T-helper 17 cell (primary cell): Measurements from ENCODE around the gene TOMM6. TPM values are rescaled to one million over a fixed set of nuclear protein-coding genes. Genes with fewer than 3 reads are reported as not detected.
"Not testable (repeated sequence)": the region's sequence is repeated elsewhere in the genome, so short reads cannot be mapped to it uniquely, and the experiment has no call there.

Experiments used
- ATAC-seq: fragments of 150-1000 bp; cut with Tn5 transposase; 2 replicates; pipeline ENCODE4 v1.10.0; 2021; ENCODE audit warnings: mild to moderate bottlenecking, moderate library complexity
- DNase-seq, 3 donors: peaks; one replicate each; pipeline versions ENCODE4 v3.0.0 to v3.0.0-alpha.2; 2020 to 2021
- H3K9me3 ChIP-seq: one replicate; pipeline ENCODE4 v1.7.0; 2013; ENCODE audit warnings: low read length, mild to moderate bottlenecking; ENCODE audit not compliant: control insufficient read depth, poor library complexity, severe bottlenecking
- H3K27ac Mint-ChIP-seq: one replicate; pipeline ENCODE4 v1.8.0; 2022; ENCODE audit warnings: mild to moderate bottlenecking, moderate library complexity, mixed read lengths
- H3K27me3 Mint-ChIP-seq: one replicate; pipeline ENCODE4 v1.8.0; 2022; ENCODE audit warnings: mixed read lengths
- H3K36me3 Mint-ChIP-seq: one replicate; pipeline ENCODE4 v1.8.0; 2022; ENCODE audit warnings: low read depth, mixed read lengths
- H3K4me1 Mint-ChIP-seq: one replicate; pipeline ENCODE4 v1.8.0; 2022; ENCODE audit warnings: mild to moderate bottlenecking, mixed read lengths
- H3K4me3 Mint-ChIP-seq: one replicate; pipeline ENCODE4 v1.8.0; 2022; ENCODE audit warnings: mild to moderate bottlenecking, moderate library complexity, mixed read lengths
- total RNA-seq, 4 donors: library from RNA in 2 of 4; stranded (reverse) in 2 of 4; gene quantifications; one replicate each; pipeline ENCODE4 v1.2.3 and lab custom pipeline; 2022 to 2026

The TOMM6 gene
- total RNA-seq, 2 donors from 2014 or later: 99.1 to 111 TPM

DNA sequence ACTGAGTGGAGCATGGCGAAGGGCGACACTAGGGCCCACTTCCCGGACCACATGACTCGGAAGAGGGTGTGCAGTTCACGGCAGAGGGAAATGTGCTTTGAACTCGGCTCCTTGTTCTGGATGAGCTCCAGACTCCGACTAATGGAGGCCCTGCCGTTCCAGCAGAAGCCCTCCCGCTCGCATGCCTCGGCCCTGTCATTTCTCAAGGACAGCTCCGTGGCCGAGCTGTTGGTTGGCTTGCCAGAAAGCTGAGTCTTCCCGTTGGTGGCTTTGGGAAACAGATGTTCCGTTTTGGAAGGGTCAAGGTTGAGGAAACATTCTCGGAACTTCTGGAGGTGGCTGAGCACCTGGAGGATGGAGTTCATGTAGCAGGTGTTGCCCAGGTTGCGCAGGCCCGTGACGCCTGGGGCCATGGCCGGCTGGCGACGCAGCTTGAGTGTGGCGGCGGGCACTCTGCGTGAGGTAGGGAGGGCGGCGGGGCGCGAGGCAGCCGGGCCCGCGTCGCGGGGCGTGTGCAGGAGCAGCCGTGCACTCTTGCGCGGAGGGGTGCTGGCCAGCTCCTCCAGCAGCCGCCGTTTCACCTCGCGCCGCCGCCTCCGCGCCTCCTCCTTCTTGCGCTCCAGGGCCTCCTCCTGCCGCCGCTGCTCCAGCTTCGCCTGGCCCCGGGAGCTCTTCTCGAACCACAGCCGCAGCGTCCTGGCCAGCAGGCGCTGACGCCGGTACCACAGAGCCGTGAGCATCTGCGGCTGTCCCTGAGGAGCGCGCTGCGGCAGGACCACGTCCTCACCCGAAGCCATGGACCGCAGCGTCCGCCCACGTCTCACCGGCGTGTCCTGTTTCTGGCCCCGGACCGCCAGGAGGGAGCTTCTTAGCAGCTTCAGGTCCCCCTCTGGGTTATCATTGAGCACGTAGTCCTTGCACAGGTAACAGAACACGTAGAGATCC is 18.6 kb downstream of the TOMM6 start:
- no peak overlapping the region for H3K27ac Mint-ChIP-seq
- H3K9me3 ChIP-seq: no peaks in the 10 kb centered on the region
- H3K4me1 Mint-ChIP-seq: peaks cover 2% of the 10 kb centered on the region
- no peak for ATAC-seq
- no peak for DNase-seq
- peaks cover 3% of the 10 kb centered on the region for H3K36me3 Mint-ChIP-seq
- no peaks in the 10 kb centered on the region for H3K27me3 Mint-ChIP-seq
- H3K4me3 Mint-ChIP-seq: no peak overlapping the region

GRCh38 chr6:41811095-41811494 is 23.6 kb downstream of the TOMM6 start:
- no peak for DNase-seq
- H3K9me3 ChIP-seq: no peaks in the 10 kb centered on the region
- Mint-ChIP-seq H3K4me3 (no peak overlapping the region), H3K4me1 (peaks cover under 1% of the 10 kb centered on the region), H3K27me3 (no peaks in the 10 kb centered on the region), H3K27ac (no peak overlapping the region), H3K36me3 (peaks cover under 1% of the 10 kb centered on the region)
- no peak for ATAC-seq

GRCh38 chr6:41811946-41812345 is 24.5 kb downstream of the TOMM6 start:
- not testable (repeated sequence) for ATAC-seq, H3K27me3 Mint-ChIP-seq, H3K27ac Mint-ChIP-seq, DNase-seq, H3K9me3 ChIP-seq, H3K4me3 Mint-ChIP-seq, H3K4me1 Mint-ChIP-seq, H3K36me3 Mint-ChIP-seq

DNA sequence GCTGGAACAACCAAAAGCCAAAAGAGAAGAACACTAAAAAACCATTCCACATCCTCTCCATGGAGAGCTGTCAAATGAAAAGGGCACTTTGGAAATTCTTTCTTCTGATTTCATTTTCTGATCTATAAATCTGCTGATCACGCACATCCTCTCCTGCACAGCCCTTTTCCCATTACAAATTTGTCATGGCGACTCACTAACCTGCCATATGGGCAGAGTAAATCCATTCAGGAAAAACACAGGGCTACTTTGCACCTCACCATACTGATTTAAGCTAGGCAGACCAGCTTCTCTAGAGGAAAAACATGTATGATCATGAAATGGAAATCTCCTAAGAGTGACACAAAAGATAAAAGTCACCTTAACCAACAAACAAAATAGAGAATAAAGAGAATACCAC is 26.0 kb downstream of the TOMM6 start:
- Mint-ChIP-seq H3K4me3 (no peak overlapping the region), H3K27me3 (no peaks in the 10 kb centered on the region), H3K4me1 (peaks cover 2% of the 10 kb centered on the region), H3K27ac (no peak overlapping the region), H3K36me3 (peaks cover 3% of the 10 kb centered on the region)
- no peaks in the 10 kb centered on the region for H3K9me3 ChIP-seq
- no peak for DNase-seq
- no peak for ATAC-seq

GRCh38 chr6:41813956-41814355 is 26.5 kb downstream of the TOMM6 start:
- H3K9me3 ChIP-seq: no peaks in the 10 kb centered on the region
- no peak overlapping the region for H3K27ac Mint-ChIP-seq
- peaks cover 3% of the 10 kb centered on the region for H3K36me3 Mint-ChIP-seq
- ATAC-seq (no peak), DNase-seq (no peak)
- H3K27me3 Mint-ChIP-seq: no peaks in the 10 kb centered on the region
- peaks cover 2% of the 10 kb centered on the region for H3K4me1 Mint-ChIP-seq
- H3K4me3 Mint-ChIP-seq: no peak overlapping the region

GRCh38 chr6:41814629-41815028 is 27.1 kb downstream of the TOMM6 start:
- DNase-seq: no peak
- no peak overlapping the region for H3K4me3 Mint-ChIP-seq
- H3K9me3 ChIP-seq: no peaks in the 10 kb centered on the region
- H3K27ac Mint-ChIP-seq: no peak overlapping the region
- H3K4me1 Mint-ChIP-seq: peaks cover 2% of the 10 kb centered on the region
- peaks cover 3% of the 10 kb centered on the region for H3K36me3 Mint-ChIP-seq
- no peak for ATAC-seq
- H3K27me3 Mint-ChIP-seq: no peaks in the 10 kb centered on the region

GRCh38 chr6:41815587-41815986 is 28.1 kb downstream of the TOMM6 start:
- H3K4me1 Mint-ChIP-seq: peaks cover 2% of the 10 kb centered on the region
- H3K27ac Mint-ChIP-seq: no peak overlapping the region
- peaks cover 3% of the 10 kb centered on the region for H3K36me3 Mint-ChIP-seq
- DNase-seq (no peak), ATAC-seq (no peak)
- H3K4me3 Mint-ChIP-seq: no peak overlapping the region
- no peaks in the 10 kb centered on the region for H3K9me3 ChIP-seq
- no peaks in the 10 kb centered on the region for H3K27me3 Mint-ChIP-seq

GRCh38 chr6:41818271-41819054 is 31.0 kb downstream of the TOMM6 start:
- H3K4me1 Mint-ChIP-seq: peaks cover 2% of the 10 kb centered on the region
- no peak overlapping the region for H3K27ac Mint-ChIP-seq
- no peak overlapping the region for H3K4me3 Mint-ChIP-seq
- no peaks in the 10 kb centered on the region for H3K27me3 Mint-ChIP-seq
- ATAC-seq: no peak
- H3K9me3 ChIP-seq: no peaks in the 10 kb centered on the region
- H3K36me3 Mint-ChIP-seq: peaks cover 3% of the 10 kb centered on the region
- no peak for DNase-seq

DNA sequence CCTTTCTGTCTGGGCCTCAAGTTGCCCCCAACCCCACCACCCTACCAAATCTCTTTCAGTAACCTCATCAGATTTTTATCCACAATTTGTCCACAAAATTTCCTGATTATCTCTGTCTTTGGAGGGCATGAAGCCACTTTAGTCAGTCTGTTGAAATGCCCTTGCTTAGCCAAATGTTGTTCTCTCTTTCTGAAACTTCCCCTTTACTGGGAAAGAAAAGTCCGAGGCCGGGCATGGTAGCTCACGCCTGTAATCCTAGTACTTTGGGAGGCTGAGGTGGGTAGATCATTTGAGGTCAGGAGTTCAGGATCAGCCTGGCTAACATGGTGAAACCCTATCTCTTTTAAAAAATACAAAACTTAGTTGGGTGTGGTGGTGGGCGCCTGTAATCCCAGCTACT is 33.8 kb downstream of the TOMM6 start:
- ATAC-seq: no peak
- no peak overlapping the region for H3K4me3 Mint-ChIP-seq
- H3K9me3 ChIP-seq: no peaks in the 10 kb centered on the region
- H3K27ac Mint-ChIP-seq: no peak overlapping the region
- H3K4me1 Mint-ChIP-seq: no peaks in the 10 kb centered on the region
- H3K27me3 Mint-ChIP-seq: no peaks in the 10 kb centered on the region
- no peak for DNase-seq
- peaks cover under 1% of the 10 kb centered on the region for H3K36me3 Mint-ChIP-seq

DNA sequence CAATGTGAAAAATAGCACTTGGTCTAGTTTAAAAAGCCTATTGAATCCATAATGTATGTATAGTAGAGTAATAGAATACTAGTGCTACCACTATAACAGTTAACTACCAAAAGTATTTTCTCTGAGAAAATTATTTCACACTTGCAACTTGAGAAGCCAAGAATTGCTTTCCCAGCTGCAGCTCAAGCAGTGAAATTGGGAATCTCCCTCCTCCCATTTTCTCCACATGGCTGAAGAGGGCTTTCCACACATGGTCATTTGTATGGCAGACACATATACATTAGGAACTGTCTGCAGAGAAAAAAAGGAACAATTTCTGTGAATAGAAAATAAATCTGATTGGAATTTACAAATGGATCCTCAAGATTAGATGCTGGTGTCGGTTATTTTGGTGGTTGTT is 34.5 kb downstream of the TOMM6 start:
- Mint-ChIP-seq H3K4me3 (no peak overlapping the region), H3K36me3 (no peaks in the 10 kb centered on the region), H3K27ac (peak overlapping the region; percentile 60), H3K4me1 (no peaks in the 10 kb centered on the region), H3K27me3 (no peaks in the 10 kb centered on the region)
- ATAC-seq (no peak), DNase-seq (no peak)
- H3K9me3 ChIP-seq: no peaks in the 10 kb centered on the region

- H3K27ac Mint-ChIP-seq: no peak overlapping the region
- no peak for ATAC-seq
- H3K4me3 Mint-ChIP-seq: no peak overlapping the region
- DNase-seq: no peak
- no peaks in the 10 kb centered on the region for H3K27me3 Mint-ChIP-seq
- no peaks in the 10 kb centered on the region for H3K4me1 Mint-ChIP-seq
- H3K9me3 ChIP-seq: no peaks in the 10 kb centered on the region
- no peaks in the 10 kb centered on the region for H3K36me3 Mint-ChIP-seq
These were observed 35.7 kb downstream of the TOMM6 start for GRCh38 chr6:41823178-41823577.

DNA sequence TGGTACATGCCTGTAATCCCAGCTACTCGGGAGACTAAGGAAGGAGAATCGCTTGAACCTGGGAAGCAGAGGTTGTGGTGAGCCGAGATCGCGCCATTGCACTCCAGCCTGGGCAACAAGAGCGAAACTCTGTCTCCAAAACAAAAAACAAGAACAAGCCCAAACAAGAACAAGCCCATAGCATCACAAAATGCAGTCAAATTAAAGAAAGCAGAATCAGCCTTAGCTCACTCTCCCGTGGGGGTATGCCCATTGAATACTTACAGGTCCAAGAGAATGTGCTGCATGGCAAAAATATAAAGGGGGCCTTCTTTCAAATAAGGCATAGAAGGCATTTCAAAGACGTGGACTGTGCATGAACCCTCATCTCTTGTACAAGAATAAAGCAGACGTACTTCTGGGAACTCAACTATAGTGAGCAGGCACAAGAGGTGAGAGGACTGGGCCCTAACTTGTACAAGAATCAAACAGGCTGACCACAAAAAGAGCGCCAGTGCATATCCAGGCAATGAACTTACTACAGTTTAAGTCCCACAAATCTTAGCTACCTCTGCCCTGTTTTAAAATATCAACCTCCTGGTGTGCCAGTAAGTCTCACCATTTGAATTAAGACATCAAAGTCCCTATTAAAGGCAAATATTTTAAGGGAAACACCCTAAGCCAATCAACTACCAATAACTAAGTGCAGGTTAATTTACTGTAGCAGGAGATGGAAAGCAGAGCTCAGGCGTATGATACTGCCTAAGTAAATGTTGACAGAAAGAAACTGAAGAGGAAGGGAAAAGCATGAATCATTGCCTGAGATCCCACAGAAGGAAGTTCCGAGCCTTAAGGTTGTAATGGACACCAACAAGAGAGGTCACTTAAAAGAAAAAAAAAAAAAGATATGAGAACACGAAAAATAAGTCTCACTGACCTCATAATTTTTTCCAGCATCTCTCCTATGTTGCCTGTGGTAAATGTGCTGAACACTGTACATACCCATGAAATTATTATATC is 37.4 kb downstream of the TOMM6 start:
- no peaks in the 10 kb centered on the region for H3K9me3 ChIP-seq
- H3K27ac Mint-ChIP-seq: no peak overlapping the region
- no peaks in the 10 kb centered on the region for H3K36me3 Mint-ChIP-seq
- H3K4me3 Mint-ChIP-seq: no peak overlapping the region
- DNase-seq: no peak
- ATAC-seq: no peak
- H3K4me1 Mint-ChIP-seq: no peaks in the 10 kb centered on the region
- H3K27me3 Mint-ChIP-seq: no peaks in the 10 kb centered on the region
